SK-N-SH (cell line): ENCODE measurements around the gene STK32A. TPM values are rescaled to one million over a fixed set of nuclear protein-coding genes. Genes with fewer than 3 reads are reported as not detected.

Experiments
- CTCF ChIA-PET: fragments of 300-600, 350-600 bp; formaldehyde crosslinking; extraction: SDS; loops from one replicate; lab custom pipeline; 2021; lab: Yijun Ruan, JAX
- POLR2A ChIA-PET: fragments of 350-600 bp; sonication (Branson Sonifier 250); formaldehyde crosslinking; extraction: SDS; loops from one replicate; lab custom pipeline; 2020; ENCODE audit warnings: antibody characterized with exemption, inconsistent platforms; lab: Yijun Ruan, JAX
- DNase-seq: peaks from one replicate; pipeline ENCODE4 v3.0.0; 2012
- H2AFZ ChIP-seq: fragments of 200-600 bp; sonication (generic); 2 replicates; pipeline ENCODE4 v1.8.1; 2016; ENCODE audit warnings: antibody characterized with exemption, mild to moderate bottlenecking, low read depth
- H3F3A ChIP-seq: fragments of 200-600 bp; sonication (generic); replicated peaks from 2 replicates; pipeline ENCODE3; 2016; ENCODE audit warnings: antibody characterized with exemption, mild to moderate bottlenecking; ENCODE audit not compliant: insufficient read depth
- H3K27ac ChIP-seq, 2 experiments: fragments of 200-500 bp in 1 of 2; fragments of 200-600 bp in 1 of 2; sonication (Bioruptor generic) in 1 of 2; sonication (generic), shearing (Covaris generic) in 1 of 2; 2 replicates each; pipeline versions ENCODE4 v1.5.1 to v1.6.1; 2014 to 2016; ENCODE audit warnings: low read depth in 2 of 2, inconsistent platforms in 1 of 2, low read length in 1 of 2, mild to moderate bottlenecking in 1 of 2, mixed read lengths in 1 of 2
- H3K27me3 ChIP-seq: fragments of 200-600 bp; sonication (generic), shearing (Covaris generic); 2 replicates; pipeline ENCODE4 v1.6.1; 2016; ENCODE audit warnings: mixed run types; ENCODE audit not compliant: insufficient read depth
- H3K36me3 ChIP-seq, 2 experiments: fragments of 200-500 bp in 1 of 2; fragments of 200-600 bp in 1 of 2; sonication (Bioruptor generic) in 1 of 2; sonication (generic) in 1 of 2; replicated peaks in 1 of 2; 2 replicates each; pipeline versions ENCODE3 to v1.5.1; 2014 to 2016; ENCODE audit warnings: low read length in 1 of 2, mild to moderate bottlenecking in 1 of 2; ENCODE audit not compliant: insufficient read depth in 2 of 2, control insufficient read depth in 1 of 2
- H3K4me1 ChIP-seq, 2 experiments: fragments of 200-500 bp in 1 of 2; fragments of 200-600 bp in 1 of 2; sonication (Bioruptor generic) in 1 of 2; sonication (generic), shearing (Covaris generic) in 1 of 2; 2 replicates each; pipeline versions ENCODE4 v1.5.1 to v1.6.1; 2014 to 2016; ENCODE audit warnings: low read depth in 1 of 2, low read length in 1 of 2, mixed run types in 1 of 2; ENCODE audit not compliant: insufficient read depth in 2 of 2, control insufficient read depth in 1 of 2
- H3K4me2 ChIP-seq: fragments of 200-600 bp; sonication (generic), shearing (Covaris generic); 2 replicates; pipeline ENCODE4 v1.6.1; 2017; ENCODE audit warnings: mixed run types
- H3K4me3 ChIP-seq, 2 experiments: fragments of 200-500 bp in 1 of 2; fragments of 200-600 bp in 1 of 2; sonication (Bioruptor generic) in 1 of 2; sonication (generic), shearing (Covaris generic) in 1 of 2; 2 replicates each; pipeline versions ENCODE4 v1.5.1 to v1.8.1; 2014 to 2016; ENCODE audit warnings: low read depth in 2 of 2, inconsistent platforms in 1 of 2, low read length in 1 of 2, mild to moderate bottlenecking in 1 of 2, mixed read lengths in 1 of 2, moderate library complexity in 1 of 2
- H3K79me2 ChIP-seq: fragments of 200-600 bp; sonication (generic); 2 replicates; pipeline ENCODE4 v1.8.1; 2017; ENCODE audit warnings: mild to moderate bottlenecking; ENCODE audit not compliant: insufficient read depth
- H3K9ac ChIP-seq: fragments of 200-600 bp; sonication (generic); 2 replicates; pipeline ENCODE4 v1.6.1; 2017; ENCODE audit warnings: mixed run types
- H3K9me2 ChIP-seq: fragments of 200-600 bp; sonication (generic); 2 replicates; pipeline ENCODE4 v1.6.1; 2017; ENCODE audit warnings: mixed run types
- H3K9me3 ChIP-seq: fragments of 200-600 bp; sonication (generic); 2 replicates; pipeline ENCODE4 v1.6.1; 2017; ENCODE audit warnings: mixed run types, mild to moderate bottlenecking, moderate library complexity
- H4K20me1 ChIP-seq: fragments of 200-600 bp; sonication (generic); 2 replicates; pipeline ENCODE4 v1.6.1; 2017; ENCODE audit warnings: mild to moderate bottlenecking, mixed run types; ENCODE audit not compliant: insufficient read depth
- FOSL2 ChIP-seq: IDR thresholded peaks from 2 replicates; pipeline ENCODE4 v1.4.0; 2012; ENCODE audit warnings: low read depth, mild to moderate bottlenecking, moderate library complexity, borderline replicate concordance
- FOXJ3 ChIP-seq: sonication (generic); formaldehyde crosslinking; IDR thresholded peaks from 2 replicates; pipeline ENCODE4 v1.5.1; 2020; ENCODE audit warnings: mild to moderate bottlenecking, missing genetic modification reagents
- MAX ChIP-seq: IDR thresholded peaks from 2 replicates; pipeline ENCODE4 v1.4.0; 2012; ENCODE audit warnings: low read depth
- NRF1 ChIP-seq: IDR thresholded peaks from 2 replicates; pipeline ENCODE4 v1.6.1; 2012; ENCODE audit warnings: low read depth, mild to moderate bottlenecking, low read length
- PBX3 ChIP-seq: IDR thresholded peaks from 2 replicates; pipeline ENCODE4; 2012
- POLR2AphosphoS5 ChIP-seq: IDR thresholded peaks from 2 replicates; pipeline ENCODE4 v1.6.1; 2012; ENCODE audit warnings: low read depth, low read length
- RAD21 ChIP-seq: IDR thresholded peaks from 2 replicates; pipeline ENCODE4 v1.6.1; 2012; ENCODE audit warnings: mild to moderate bottlenecking, low read length
- RCOR1 ChIP-seq: fragments of 150-350 bp; IDR thresholded peaks from 2 replicates; pipeline ENCODE4 v1.6.1; 2017; ENCODE audit warnings: antibody characterized with exemption, low read length
- RFX5 ChIP-seq: IDR thresholded peaks from 2 replicates; pipeline ENCODE4 v1.6.1; 2012; ENCODE audit warnings: mild to moderate bottlenecking, improper control_type of control experiment, low read length
- SMC3 ChIP-seq: IDR thresholded peaks from 2 replicates; pipeline ENCODE4 v1.6.1; 2012; ENCODE audit warnings: low read depth, low read length, improper control_type of control experiment
- TAF1 ChIP-seq: IDR thresholded peaks from 2 replicates; pipeline ENCODE4 v1.6.1; 2012; ENCODE audit warnings: low read depth, mild to moderate bottlenecking, low read length, moderate library complexity, borderline replicate concordance
- YY1 ChIP-seq: IDR thresholded peaks from 2 replicates; pipeline ENCODE4 v1.4.0; 2012; ENCODE audit warnings: low read depth, mild to moderate bottlenecking
- WGBS: methylation state at CpG from one replicate; pipeline ENCODE4 v1.1.6; 2017; ENCODE audit warnings: low lambda C conversion rate; 5-methylcytosine and 5-hydroxymethylcytosine counted together
- polyA plus RNA-seq, 3 experiments: library from polyadenylated mRNA; depleted of rRNA; stranded (reverse); fragments of >200 nt; gene quantifications; 2 replicates each; pipeline ENCODE4 v1.2.3, GENCODE V29; 2012
- TF ChIP-seq, protein P1 (sequence below): fragments of 200-600 bp; sonication (generic); IDR thresholded peaks from 2 replicates; pipeline ENCODE4 v1.6.1; 2017; ENCODE audit warnings: antibody characterized with exemption, mild to moderate bottlenecking, moderate library complexity
- TF ChIP-seq, protein P2 (sequence below): fragments of 150-350 bp; IDR thresholded peaks from 2 replicates; pipeline ENCODE4 v1.6.1; 2017; ENCODE audit warnings: antibody characterized with exemption, low read length, low read depth, borderline replicate concordance
- TF ChIP-seq, protein P3 (sequence below): IDR thresholded peaks from 2 replicates; pipeline ENCODE4 v1.6.1; 2012; ENCODE audit warnings: mild to moderate bottlenecking, low read depth, low read length, moderate library complexity
- TF ChIP-seq, protein P4 (sequence below): fragments of 150-350 bp; IDR thresholded peaks from 2 replicates; pipeline ENCODE4 v1.6.1; 2016; ENCODE audit warnings: mild to moderate bottlenecking, low read depth, low read length
- TF ChIP-seq, protein P5 (sequence below): IDR thresholded peaks from 2 replicates; pipeline ENCODE4 v1.4.0; 2012; ENCODE audit warnings: low read depth, borderline replicate concordance

Gene STK32A
- polyA plus RNA-seq, 1 of the 3 experiments (the other 2 are of a cell fraction), result 0.20 TPM

DNA sequence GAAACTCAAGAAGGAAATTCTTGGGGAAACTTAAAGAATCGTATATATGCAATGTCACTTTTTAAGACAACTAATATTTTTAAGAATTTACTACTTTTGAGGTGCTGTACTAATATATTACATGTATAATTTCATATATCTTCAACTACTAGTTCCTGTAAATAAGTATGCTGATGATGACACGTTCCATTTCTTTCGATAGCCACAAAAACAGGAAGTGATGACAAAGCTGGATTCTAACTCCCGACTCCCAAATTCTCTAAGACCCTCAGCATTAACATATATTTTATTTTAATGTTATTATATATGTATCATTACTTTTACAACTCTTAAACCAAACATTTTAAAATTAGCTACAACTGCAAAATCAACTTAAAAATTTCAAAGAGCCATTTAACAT, 74.8 kb downstream of the STK32A start:
- 58% methylated on average over 4 of the region's 4 CpGs for WGBS
- ChIA-PET POLR2A (no interaction called here), CTCF (no interaction called here)
- peak overlapping the region; percentile 52; the same call in 1 of the 2 replicates for H2AFZ ChIP-seq
- H3K27me3 ChIP-seq, result no peaks in the 10 kb centered on the region
- peak overlapping the region; percentile 22; the same call in 1 of the 2 replicates for H3K9ac ChIP-seq
- H3K36me3 ChIP-seq, result no peaks in the 10 kb centered on the region
- H3K4me3 ChIP-seq, result no peak overlapping the region
- peak overlapping the region in 1 of 2 experiments; percentile 89; a peak in 2 of 4 replicates for H3K27ac ChIP-seq
- no peaks in the 10 kb centered on the region for H4K20me1 ChIP-seq
- no peaks in the 10 kb centered on the region for H3K9me2 ChIP-seq
- no peak for DNase-seq
- no peaks in the 10 kb centered on the region for H3K9me3 ChIP-seq
- peaks cover 14% of the 10 kb centered on the region for H3F3A ChIP-seq
- peaks cover 3 to 18% of the 10 kb centered on the region in 2 experiments for H3K4me1 ChIP-seq
- TF ChIP-seq, protein P1, sequence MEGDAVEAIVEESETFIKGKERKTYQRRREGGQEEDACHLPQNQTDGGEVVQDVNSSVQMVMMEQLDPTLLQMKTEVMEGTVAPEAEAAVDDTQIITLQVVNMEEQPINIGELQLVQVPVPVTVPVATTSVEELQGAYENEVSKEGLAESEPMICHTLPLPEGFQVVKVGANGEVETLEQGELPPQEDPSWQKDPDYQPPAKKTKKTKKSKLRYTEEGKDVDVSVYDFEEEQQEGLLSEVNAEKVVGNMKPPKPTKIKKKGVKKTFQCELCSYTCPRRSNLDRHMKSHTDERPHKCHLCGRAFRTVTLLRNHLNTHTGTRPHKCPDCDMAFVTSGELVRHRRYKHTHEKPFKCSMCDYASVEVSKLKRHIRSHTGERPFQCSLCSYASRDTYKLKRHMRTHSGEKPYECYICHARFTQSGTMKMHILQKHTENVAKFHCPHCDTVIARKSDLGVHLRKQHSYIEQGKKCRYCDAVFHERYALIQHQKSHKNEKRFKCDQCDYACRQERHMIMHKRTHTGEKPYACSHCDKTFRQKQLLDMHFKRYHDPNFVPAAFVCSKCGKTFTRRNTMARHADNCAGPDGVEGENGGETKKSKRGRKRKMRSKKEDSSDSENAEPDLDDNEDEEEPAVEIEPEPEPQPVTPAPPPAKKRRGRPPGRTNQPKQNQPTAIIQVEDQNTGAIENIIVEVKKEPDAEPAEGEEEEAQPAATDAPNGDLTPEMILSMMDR, result no peak
- TF ChIP-seq, protein P2, sequence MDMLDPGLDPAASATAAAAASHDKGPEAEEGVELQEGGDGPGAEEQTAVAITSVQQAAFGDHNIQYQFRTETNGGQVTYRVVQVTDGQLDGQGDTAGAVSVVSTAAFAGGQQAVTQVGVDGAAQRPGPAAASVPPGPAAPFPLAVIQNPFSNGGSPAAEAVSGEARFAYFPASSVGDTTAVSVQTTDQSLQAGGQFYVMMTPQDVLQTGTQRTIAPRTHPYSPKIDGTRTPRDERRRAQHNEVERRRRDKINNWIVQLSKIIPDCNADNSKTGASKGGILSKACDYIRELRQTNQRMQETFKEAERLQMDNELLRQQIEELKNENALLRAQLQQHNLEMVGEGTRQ, result no peak
- TF ChIP-seq RAD21, result no peak
- TF ChIP-seq RCOR1, result no peak
- TF ChIP-seq, protein P3, sequence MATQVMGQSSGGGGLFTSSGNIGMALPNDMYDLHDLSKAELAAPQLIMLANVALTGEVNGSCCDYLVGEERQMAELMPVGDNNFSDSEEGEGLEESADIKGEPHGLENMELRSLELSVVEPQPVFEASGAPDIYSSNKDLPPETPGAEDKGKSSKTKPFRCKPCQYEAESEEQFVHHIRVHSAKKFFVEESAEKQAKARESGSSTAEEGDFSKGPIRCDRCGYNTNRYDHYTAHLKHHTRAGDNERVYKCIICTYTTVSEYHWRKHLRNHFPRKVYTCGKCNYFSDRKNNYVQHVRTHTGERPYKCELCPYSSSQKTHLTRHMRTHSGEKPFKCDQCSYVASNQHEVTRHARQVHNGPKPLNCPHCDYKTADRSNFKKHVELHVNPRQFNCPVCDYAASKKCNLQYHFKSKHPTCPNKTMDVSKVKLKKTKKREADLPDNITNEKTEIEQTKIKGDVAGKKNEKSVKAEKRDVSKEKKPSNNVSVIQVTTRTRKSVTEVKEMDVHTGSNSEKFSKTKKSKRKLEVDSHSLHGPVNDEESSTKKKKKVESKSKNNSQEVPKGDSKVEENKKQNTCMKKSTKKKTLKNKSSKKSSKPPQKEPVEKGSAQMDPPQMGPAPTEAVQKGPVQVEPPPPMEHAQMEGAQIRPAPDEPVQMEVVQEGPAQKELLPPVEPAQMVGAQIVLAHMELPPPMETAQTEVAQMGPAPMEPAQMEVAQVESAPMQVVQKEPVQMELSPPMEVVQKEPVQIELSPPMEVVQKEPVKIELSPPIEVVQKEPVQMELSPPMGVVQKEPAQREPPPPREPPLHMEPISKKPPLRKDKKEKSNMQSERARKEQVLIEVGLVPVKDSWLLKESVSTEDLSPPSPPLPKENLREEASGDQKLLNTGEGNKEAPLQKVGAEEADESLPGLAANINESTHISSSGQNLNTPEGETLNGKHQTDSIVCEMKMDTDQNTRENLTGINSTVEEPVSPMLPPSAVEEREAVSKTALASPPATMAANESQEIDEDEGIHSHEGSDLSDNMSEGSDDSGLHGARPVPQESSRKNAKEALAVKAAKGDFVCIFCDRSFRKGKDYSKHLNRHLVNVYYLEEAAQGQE, result no peak
- no peak for TF ChIP-seq FOXJ3 (CRISPR knock-in tag)
- TF ChIP-seq PBX3, result no peak
- TF ChIP-seq, protein P4, sequence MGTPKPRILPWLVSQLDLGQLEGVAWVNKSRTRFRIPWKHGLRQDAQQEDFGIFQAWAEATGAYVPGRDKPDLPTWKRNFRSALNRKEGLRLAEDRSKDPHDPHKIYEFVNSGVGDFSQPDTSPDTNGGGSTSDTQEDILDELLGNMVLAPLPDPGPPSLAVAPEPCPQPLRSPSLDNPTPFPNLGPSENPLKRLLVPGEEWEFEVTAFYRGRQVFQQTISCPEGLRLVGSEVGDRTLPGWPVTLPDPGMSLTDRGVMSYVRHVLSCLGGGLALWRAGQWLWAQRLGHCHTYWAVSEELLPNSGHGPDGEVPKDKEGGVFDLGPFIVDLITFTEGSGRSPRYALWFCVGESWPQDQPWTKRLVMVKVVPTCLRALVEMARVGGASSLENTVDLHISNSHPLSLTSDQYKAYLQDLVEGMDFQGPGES, result no peak
- TF ChIP-seq, protein P5, sequence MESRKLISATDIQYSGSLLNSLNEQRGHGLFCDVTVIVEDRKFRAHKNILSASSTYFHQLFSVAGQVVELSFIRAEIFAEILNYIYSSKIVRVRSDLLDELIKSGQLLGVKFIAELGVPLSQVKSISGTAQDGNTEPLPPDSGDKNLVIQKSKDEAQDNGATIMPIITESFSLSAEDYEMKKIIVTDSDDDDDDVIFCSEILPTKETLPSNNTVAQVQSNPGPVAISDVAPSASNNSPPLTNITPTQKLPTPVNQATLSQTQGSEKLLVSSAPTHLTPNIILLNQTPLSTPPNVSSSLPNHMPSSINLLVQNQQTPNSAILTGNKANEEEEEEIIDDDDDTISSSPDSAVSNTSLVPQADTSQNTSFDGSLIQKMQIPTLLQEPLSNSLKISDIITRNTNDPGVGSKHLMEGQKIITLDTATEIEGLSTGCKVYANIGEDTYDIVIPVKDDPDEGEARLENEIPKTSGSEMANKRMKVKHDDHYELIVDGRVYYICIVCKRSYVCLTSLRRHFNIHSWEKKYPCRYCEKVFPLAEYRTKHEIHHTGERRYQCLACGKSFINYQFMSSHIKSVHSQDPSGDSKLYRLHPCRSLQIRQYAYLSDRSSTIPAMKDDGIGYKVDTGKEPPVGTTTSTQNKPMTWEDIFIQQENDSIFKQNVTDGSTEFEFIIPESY, result no peak
- no peak for TF ChIP-seq MAX
- TF ChIP-seq YY1, result no peak
- TF ChIP-seq RFX5, result no peak
- no peak for TF ChIP-seq SMC3
- TF ChIP-seq NRF1, result no peak
- TF ChIP-seq FOSL2, result no peak
- TF ChIP-seq TAF1, result no peak
- no peak for TF ChIP-seq POLR2AphosphoS5
- TF ChIP-seq, all 33 proteins: peak for 0
- Histone ChIP-seq H3K4me2 (no peak overlapping the region), H3K79me2 (no peaks in the 10 kb centered on the region)
